ENCODE data around the gene HSPA2.
"Not testable (repeated sequence)": the region's sequence is repeated elsewhere in the genome, so short reads cannot be mapped to it uniquely, and the experiment has no call there.

HSPA2 gene

DNA sequence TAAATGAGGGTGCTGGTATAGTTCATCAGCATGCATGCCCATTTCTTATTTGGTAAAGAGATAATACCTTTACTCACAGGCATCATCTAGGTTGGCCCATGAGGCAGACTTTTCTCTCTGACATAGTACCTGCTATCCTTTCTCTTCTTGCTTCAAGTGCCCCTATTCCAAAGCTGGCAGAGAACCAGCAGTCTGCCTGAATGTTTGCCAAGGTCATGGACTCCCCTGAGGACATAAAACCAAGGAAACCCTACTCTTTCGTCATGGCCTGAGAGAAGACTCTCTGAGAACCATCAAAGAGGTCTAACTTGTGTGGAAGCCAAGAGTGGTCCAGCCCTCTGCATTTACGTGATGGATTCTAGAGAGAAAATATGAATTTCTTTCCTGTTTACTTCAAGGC is 21.1 kb downstream of the HSPA2 start:
- no peak for DNase-seq (ENCODE audit: low read depth)
- TF ChIP-seq, protein P1, sequence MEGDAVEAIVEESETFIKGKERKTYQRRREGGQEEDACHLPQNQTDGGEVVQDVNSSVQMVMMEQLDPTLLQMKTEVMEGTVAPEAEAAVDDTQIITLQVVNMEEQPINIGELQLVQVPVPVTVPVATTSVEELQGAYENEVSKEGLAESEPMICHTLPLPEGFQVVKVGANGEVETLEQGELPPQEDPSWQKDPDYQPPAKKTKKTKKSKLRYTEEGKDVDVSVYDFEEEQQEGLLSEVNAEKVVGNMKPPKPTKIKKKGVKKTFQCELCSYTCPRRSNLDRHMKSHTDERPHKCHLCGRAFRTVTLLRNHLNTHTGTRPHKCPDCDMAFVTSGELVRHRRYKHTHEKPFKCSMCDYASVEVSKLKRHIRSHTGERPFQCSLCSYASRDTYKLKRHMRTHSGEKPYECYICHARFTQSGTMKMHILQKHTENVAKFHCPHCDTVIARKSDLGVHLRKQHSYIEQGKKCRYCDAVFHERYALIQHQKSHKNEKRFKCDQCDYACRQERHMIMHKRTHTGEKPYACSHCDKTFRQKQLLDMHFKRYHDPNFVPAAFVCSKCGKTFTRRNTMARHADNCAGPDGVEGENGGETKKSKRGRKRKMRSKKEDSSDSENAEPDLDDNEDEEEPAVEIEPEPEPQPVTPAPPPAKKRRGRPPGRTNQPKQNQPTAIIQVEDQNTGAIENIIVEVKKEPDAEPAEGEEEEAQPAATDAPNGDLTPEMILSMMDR (conservative IDR thresholded peaks at IDR 0.05; ENCODE audit: control insufficient read depth, insufficient read depth, low read depth, low read length), result no peak
- no peak overlapping the region for H3K4me3 ChIP-seq (ENCODE audit: control insufficient read depth, low read depth, low read length)

GRCh38 chr14:64562436-64562835 is 21.9 kb downstream of the HSPA2 start:
- no peak for DNase-seq (ENCODE audit: low read depth)
- no peak overlapping the region for H3K4me3 ChIP-seq (ENCODE audit: control insufficient read depth, low read depth, low read length)
- TF ChIP-seq, protein P1 (conservative IDR thresholded peaks at IDR 0.05; ENCODE audit: control insufficient read depth, insufficient read depth, low read depth, low read length), result no peak

- DNase-seq (ENCODE audit: low read depth), result no peak
- no peak overlapping the region for H3K4me3 ChIP-seq (ENCODE audit: control insufficient read depth, low read depth, low read length)
- TF ChIP-seq, protein P1 (conservative IDR thresholded peaks at IDR 0.05; ENCODE audit: control insufficient read depth, insufficient read depth, low read depth, low read length), result no peak
Measured at GRCh38 chr14:64563696-64564095, 23.2 kb downstream of the HSPA2 start.

- H3K4me3 ChIP-seq (ENCODE audit: control insufficient read depth, low read depth, low read length), result no peak overlapping the region
- peak; percentile 13 for DNase-seq (ENCODE audit: low read depth)
- TF ChIP-seq, protein P1 (conservative IDR thresholded peaks at IDR 0.05; ENCODE audit: control insufficient read depth, insufficient read depth, low read depth, low read length), result no peak
Measured at GRCh38 chr14:64566651-64567122, 26.1 kb downstream of the HSPA2 start.

DNA sequence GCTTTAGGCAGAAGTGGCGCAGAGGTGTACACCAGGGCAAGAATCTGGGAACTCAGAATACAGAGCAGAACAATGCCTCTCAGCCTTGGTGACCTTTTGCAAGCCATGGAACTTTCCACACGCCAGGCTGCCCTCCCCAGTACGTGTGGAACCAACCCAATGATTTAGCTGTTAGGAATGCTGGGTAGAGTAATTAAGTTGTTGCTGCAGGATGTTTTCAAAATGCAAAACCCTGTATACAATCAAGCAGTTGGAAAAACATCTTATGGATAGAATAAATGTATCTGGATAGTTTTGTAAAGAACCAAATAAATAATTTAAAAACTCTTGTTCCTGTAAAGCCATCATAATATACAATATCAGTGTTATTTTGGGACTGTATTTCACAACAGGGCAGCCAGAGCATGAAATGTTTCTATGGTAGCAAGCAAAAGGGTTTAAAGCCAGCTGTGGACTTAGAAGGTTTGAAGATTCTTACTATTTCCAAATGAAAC is 28.6 kb downstream of the HSPA2 start:
- TF ChIP-seq, protein P1 (conservative IDR thresholded peaks at IDR 0.05; ENCODE audit: control insufficient read depth, insufficient read depth, low read depth, low read length), result no peak
- peak; percentile 63 for DNase-seq (ENCODE audit: low read depth)
- no peak overlapping the region for H3K4me3 ChIP-seq (ENCODE audit: control insufficient read depth, low read depth, low read length)

DNA sequence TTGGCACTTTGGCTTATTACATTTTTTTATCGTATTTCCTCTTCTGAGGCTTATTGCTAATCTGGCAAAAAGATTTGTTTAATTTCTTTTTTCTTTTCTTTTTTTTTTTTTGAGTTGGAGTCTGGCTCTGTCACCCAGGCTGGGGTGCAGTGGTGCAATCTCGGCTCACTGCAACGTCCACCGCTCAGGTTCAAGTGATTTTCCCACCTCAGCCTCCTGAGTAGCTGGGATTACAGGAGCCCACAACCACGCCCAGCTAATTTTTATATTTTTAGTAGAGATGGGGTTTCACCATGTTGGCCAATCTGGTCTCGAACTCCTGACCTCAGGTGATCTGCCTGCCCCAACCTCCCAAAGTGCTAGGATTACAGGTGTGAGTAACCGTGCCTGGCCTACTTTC is 29.1 kb downstream of the HSPA2 start:
- not testable (repeated sequence) for H3K4me3 ChIP-seq (ENCODE audit: control insufficient read depth, low read depth, low read length); DNase-seq (ENCODE audit: low read depth)

- H3K4me3 ChIP-seq (ENCODE audit: control insufficient read depth, low read depth, low read length), result no peak overlapping the region
- DNase-seq (ENCODE audit: low read depth), result no peak
- TF ChIP-seq, protein P1 (conservative IDR thresholded peaks at IDR 0.05; ENCODE audit: control insufficient read depth, insufficient read depth, low read depth, low read length), result no peak
Measured at GRCh38 chr14:64572386-64573104, 32.0 kb downstream of the HSPA2 start.
